ENCODE data around the gene FMNL3.

Gene FMNL3

GRCh38 chr12:49588721-49589516 is 118.3 kb downstream of the FMNL3 start:
- DNase-seq (ENCODE audit: low read depth), result no peak
- no peak for TF ChIP-seq CTCF (IDR thresholded peaks at IDR 0.05; ENCODE audit: low read depth, low read length, missing control alignments)
- in situ Hi-C loops (cut with HindIII; ENCODE audit: low sequenced_read_pairs), result no loop called here

GRCh38 chr12:49588281-49588680 is 118.9 kb downstream of the FMNL3 start:
- DNase-seq (ENCODE audit: low read depth), result no peak
- in situ Hi-C loops (cut with HindIII; ENCODE audit: low sequenced_read_pairs), result no loop called here
- H3K4me3 ChIP-seq (ENCODE audit: low read depth, low read length), result no peak overlapping the region
- TF ChIP-seq CTCF (IDR thresholded peaks at IDR 0.05; ENCODE audit: low read depth, low read length, missing control alignments), result no peak

More at GRCh38 chr12:49588721-49589516, 118.3 kb downstream of the FMNL3 start:
- H3K4me3 ChIP-seq (ENCODE audit: low read depth, low read length), result no peak overlapping the region

- in situ Hi-C loops (cut with HindIII; ENCODE audit: low sequenced_read_pairs), result no loop called here
- H3K4me3 ChIP-seq (ENCODE audit: low read depth, low read length), result no peak overlapping the region
- peak; percentile 12 for TF ChIP-seq CTCF (IDR thresholded peaks at IDR 0.05; ENCODE audit: low read depth, low read length, missing control alignments)
- DNase-seq (ENCODE audit: low read depth), result no peak
Observed at GRCh38 chr12:49587174-49587908, 119.9 kb downstream of the FMNL3 start.

All from astrocyte of the cerebellum (primary cell).